Hematopoietic multipotent progenitor cell treated with erythropoietin and hydrocortisone succinate and interleukin-3 and kit ligand, for 15 days (in vitro differentiated cells): ENCODE data around the gene SND1.

Source experiments
- DNase-seq: peaks from one replicate; pipeline ENCODE4 v3.0.0-alpha.2; 2015; ENCODE audit warnings: low spot score

Gene SND1

GRCh38 chr7:128115821-128116723 lies 464.1 kb downstream of the SND1 start:
- DNase-seq = no peak

- no peak for DNase-seq
Measured at GRCh38 chr7:128116740-128117139, 464.7 kb downstream of the SND1 start.

- DNase-seq = no peak
Measured at GRCh38 chr7:128117691-128118090, 465.7 kb downstream of the SND1 start.

DNA sequence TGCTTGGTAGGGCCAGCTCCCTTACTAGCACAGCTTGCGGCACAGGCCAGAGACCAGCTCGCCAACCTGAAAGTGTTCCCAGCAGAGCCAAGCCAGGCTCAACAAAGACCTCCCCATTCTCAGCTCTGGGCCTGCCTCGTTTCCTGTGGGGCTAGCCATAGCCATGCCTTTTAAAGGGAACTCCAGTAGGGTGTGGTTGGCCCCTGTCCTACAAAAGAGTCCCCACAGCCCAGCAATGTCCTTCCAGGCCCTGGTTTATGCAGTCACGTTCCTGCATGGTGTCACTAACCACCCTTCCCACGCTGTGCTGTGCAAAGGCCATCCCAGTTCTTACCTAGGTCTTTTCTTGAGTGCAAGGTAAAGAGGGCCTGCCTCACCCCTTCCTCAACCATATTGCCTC lies 467.0 kb downstream of the SND1 start:
- DNase-seq = no peak

DNA sequence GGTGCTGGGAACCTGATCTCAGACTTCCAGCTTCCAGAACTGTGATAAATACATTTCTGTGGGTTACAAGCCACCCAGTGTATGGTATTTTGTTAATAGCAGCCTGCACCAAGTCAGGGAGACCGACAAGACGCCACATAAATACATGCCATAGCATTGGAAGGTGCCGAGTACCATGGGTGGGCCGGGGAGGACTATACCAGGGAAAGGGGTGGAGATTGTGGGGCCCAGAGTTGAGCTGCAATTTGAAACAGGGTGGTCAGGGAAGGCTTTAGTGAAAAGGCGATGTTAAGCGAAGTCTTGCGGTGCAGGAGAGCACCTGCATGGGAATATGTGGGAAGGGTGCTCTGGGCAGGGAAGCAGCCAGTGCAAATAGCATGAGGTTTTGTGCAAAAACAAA lies 468.1 kb downstream of the SND1 start:
- no peak for DNase-seq

DNA sequence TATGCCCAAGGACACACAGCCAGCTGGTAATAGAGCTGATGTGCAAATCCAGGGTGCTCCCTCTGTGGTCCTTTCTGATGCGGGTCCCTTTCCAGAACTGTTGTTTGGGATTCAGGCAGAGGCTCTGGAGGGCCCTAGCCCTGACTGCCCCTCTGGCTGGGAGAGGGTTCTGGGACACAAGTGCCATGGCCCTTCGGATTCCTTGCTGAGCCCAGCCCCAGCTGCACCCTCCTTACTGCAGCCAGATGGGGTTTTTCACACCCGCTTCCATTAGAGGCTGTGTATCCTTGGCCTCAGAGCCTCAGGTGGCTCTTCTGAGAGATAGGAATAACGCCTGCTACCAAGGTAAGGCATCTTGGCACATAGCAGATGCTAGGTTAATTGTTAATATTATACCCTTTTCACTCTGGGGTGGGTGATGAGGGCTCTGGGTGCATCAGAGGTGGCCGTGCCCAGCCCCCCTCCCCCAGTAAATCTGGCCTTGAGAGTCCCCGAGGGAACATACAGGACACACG lies 469.0 kb downstream of the SND1 start:
- no peak for DNase-seq

GRCh38 chr7:128121711-128122530 lies 469.9 kb downstream of the SND1 start:
- DNase-seq = no peak

GRCh38 chr7:128122576-128123290 lies 470.7 kb downstream of the SND1 start:
- DNase-seq = no peak

GRCh38 chr7:128123291-128124037 lies 471.5 kb downstream of the SND1 start:
- DNase-seq = no peak

DNA sequence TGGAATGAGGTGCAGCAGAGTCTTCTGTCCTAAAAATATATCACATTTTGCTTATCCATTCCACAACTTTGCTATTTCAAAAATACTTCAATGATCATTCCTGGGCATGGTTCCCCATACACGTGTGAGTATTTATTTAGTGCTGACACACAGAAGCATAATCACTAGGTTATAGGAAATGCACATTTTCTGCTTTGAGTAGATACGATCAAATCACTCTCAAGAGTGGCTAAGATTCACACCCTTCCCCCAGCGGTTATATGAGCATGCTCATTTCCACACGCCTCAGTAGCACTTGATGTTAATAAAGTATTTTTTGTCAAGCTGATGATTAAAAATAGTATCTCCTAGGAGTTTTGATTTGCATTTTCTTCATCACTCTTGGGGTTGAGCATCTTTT lies 472.8 kb downstream of the SND1 start:
- no peak for DNase-seq

- no peak for DNase-seq
Measured at GRCh38 chr7:128125816-128126215, 473.8 kb downstream of the SND1 start.

DNA sequence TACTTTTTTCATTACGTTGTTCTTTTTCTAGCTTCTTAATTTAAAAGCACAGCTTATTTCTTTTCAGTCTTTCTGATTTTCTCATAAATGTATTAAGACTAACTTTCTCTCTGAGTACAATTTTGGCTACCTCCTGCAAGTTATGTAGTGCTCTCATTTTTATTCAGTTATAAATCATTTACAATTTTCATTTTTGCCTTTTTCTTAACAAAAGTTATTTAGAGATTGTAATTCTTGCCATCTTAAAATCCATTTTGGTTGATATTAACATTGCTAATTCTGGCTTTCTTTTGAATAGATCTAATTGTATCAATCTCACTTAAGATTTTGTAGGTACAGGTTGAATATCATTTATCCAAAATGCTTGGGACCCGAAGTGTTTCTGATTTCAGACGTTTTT lies 476.4 kb downstream of the SND1 start:
- DNase-seq = no peak

DNA sequence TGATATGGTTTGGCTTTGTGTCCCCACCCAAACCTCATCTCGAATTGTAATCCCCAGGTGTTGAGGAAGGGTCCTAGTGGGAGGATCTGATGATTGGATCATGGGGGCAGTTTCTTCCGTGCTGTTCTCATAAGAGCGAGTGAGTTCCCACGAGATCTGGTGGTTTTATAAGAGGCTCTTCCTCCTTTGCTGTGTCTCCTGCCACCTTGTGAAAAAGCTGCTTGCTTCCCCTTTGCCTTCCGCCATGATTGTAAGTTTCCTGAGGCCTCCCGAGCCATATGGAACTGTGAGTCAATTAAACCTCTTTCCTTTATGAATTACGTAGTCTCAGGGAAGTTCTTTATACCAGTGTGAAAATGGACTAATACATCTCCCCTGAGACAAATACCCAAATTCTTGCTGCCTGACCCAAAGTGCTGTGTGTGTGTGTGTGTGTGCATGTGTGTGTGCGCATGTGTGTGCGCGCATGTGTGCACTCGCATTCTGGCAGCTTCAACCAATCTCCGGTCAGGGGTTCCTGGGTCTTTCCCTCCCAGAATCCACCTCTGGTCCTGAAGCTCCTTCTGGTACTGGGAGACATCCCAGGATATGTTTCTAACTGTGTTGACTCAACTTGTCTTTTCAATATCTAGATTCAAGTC lies 477.4 kb downstream of the SND1 start:
- no peak for DNase-seq

GRCh38 chr7:128131115-128131514 lies 479.1 kb downstream of the SND1 start:
- DNase-seq = no peak

- DNase-seq = no peak
Measured at GRCh38 chr7:128131731-128132130, 479.7 kb downstream of the SND1 start.

- DNase-seq = no peak
Measured at GRCh38 chr7:128132426-128133069, 480.6 kb downstream of the SND1 start.

- DNase-seq = no peak
Measured at GRCh38 chr7:128135159-128135514, 483.1 kb downstream of the SND1 start.

DNA sequence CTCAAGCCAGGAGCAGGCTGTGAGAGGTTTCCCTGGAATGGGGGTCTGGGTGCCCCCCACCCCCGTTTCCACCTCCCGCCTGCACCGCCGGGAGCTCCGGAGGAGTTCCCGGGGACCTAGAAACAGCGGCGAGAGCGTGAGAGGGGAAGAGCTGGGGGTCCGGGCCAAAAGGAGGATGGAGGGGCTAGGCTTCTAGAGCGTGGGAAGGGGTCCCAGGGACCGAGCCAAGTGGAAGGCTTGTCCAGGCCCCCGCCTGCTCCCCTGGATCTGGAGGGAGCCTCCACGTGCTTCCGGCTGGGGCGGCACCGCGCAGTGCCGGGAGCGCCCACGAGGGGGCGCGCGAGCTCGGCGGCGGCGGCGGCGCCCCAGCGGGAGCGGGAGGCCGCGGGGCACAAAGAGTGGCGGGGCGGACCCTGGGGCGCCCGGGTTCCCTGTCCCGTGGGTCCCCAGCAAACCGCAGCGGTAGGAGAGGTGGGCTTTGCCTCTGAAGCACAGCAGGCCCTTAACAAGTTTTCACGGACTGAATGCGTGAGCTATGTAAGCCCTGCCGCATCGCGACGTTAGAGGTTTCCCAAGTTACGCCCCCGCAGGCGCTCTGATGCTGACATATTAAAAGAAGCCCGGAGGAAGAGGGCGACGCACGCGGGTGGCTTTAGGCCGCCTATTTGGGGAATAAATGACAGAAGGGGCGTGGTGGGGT lies 483.7 kb downstream of the SND1 start:
- peak; percentile 34 for DNase-seq

DNA sequence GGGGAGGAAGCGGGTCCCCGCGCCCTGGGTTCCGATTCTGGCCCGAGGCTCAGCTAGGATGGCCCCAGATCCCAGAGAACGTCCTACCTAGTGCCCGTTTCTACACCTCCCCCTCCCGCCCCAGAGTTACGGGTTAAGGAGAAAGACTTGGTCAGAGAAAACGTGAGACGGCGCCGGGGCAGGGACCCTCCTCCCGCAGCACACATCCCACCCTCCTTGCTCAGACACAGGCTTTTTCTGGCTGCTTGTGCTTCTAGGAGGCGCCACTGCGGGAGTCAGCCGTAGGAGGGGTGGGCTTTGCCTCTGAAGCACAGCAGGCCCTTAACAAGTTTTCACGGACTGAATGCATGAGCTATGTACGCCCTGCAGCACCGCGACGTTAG lies 484.2 kb downstream of the SND1 start:
- no peak for DNase-seq

- DNase-seq = no peak
Measured at GRCh38 chr7:128137181-128137580, 485.2 kb downstream of the SND1 start.
